GM19372 (cell line): Measurements from ENCODE around the gene ABCD4.

Source experiments
- ATAC-seq: cut with Tn5 transposase; IDR thresholded peaks from one replicate; pipeline ENCODE4 v1.9.1; 2021; ENCODE audit warnings: mild to moderate bottlenecking, low read depth, moderate library complexity; ENCODE audit not compliant: unreplicated experiment

Gene ABCD4

DNA sequence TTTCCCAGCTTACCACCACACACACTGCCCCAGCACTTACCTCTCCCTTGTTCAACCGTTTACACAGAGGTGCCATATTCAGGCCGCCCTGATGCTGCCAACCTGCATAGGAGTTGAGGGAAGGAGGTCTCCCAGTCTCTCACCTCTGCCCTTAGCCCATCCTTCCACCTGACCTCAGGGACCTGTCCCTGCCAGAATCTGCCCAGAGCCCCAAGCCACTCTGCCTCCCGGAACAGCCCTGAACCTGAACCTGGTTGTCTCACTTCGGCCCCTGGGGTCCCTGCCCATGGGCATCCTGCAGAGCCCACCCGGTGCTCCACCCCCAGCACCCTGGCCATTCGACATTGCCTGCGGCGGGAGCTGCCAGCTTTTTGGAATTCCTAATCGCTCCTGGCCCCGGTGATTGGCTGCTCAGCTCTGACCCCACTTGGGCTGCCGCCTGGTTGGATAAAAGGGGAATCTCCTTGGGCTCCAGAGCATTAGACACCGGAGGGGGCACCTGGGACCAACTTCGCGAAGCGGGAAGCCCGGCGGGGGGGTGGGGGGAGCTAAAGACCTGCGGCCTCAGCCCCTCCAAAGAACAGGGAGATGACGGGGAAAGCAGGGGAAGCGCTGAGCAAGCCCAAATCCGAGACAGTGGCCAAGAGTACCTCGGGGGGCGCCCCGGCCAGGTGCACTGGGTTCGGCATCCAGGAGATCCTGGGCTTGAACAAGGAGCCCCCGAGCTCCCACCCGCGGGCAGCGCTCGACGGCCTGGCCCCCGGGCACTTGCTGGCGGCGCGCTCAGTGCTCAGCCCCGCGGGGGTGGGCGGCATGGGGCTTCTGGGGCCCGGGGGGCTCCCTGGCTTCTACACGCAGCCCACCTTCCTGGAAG, 63.5 kb downstream of the ABCD4 start, which contains the start of gene VSX2:
Gene VSX2 (plus strand): TSS at position 476 of the 874 bp plus-strand sequence. CDS start 113 bp downstream, at position 589.
- no peak for ATAC-seq

DNA sequence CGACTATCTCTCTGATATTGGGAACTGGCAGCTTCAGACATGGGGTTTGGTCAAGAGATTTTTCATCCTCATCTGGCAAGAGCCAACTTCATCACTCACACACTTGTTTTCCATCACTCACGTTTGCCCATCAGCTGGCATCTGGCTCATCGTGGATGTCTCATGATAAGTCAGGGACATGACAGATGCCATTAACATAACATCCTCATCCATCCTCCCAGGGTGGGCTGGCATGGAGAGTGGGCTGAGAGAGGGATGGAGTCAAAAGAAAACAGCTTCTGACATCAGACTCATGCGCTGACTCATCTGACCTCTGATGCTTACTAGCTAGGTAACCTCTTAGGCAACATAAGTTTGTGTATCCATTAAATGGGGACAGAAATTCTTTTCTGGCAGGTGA, 65.3 kb downstream of the ABCD4 start:
- ATAC-seq: no peak
